GM12875 (cell line): ENCODE results near the gene SAPCD1.

Experiments
- H3K4me3 ChIP-seq: one replicate; pipeline ENCODE4 v1.5.1; 2011; ENCODE audit warnings: low read depth, low read length, control low read depth
- TF ChIP-seq, protein P1 (sequence below): IDR thresholded peaks from 2 replicates; pipeline ENCODE4 v1.5.1; 2011; ENCODE audit warnings: low read depth, mild to moderate bottlenecking, control low read depth, inconsistent platforms, low read length, moderate library complexity, borderline replicate concordance; ENCODE audit not compliant: insufficient read depth

SAPCD1 gene

DNA sequence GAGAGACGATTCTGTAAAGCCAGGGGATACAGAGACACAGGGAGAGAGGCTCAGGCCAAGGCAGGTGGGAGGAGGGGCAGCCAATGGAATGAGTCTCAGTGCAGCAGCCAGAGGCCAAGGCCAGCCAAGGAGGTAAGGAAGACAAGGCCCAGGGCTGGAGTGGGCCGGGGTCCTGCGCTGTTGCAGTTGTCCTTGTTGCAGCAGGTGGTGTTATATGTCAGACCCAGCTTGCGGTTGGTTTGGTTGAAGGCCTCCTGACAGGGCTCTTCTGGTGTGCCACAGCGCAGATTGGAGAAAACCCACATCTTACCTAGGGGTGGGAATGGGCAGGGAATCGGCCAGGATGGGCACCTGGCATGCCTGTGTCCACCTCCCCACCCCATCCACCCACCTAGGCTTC, 43.5 kb upstream of the SAPCD1 start:
- TF ChIP-seq, protein P1, sequence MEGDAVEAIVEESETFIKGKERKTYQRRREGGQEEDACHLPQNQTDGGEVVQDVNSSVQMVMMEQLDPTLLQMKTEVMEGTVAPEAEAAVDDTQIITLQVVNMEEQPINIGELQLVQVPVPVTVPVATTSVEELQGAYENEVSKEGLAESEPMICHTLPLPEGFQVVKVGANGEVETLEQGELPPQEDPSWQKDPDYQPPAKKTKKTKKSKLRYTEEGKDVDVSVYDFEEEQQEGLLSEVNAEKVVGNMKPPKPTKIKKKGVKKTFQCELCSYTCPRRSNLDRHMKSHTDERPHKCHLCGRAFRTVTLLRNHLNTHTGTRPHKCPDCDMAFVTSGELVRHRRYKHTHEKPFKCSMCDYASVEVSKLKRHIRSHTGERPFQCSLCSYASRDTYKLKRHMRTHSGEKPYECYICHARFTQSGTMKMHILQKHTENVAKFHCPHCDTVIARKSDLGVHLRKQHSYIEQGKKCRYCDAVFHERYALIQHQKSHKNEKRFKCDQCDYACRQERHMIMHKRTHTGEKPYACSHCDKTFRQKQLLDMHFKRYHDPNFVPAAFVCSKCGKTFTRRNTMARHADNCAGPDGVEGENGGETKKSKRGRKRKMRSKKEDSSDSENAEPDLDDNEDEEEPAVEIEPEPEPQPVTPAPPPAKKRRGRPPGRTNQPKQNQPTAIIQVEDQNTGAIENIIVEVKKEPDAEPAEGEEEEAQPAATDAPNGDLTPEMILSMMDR = no peak

DNA sequence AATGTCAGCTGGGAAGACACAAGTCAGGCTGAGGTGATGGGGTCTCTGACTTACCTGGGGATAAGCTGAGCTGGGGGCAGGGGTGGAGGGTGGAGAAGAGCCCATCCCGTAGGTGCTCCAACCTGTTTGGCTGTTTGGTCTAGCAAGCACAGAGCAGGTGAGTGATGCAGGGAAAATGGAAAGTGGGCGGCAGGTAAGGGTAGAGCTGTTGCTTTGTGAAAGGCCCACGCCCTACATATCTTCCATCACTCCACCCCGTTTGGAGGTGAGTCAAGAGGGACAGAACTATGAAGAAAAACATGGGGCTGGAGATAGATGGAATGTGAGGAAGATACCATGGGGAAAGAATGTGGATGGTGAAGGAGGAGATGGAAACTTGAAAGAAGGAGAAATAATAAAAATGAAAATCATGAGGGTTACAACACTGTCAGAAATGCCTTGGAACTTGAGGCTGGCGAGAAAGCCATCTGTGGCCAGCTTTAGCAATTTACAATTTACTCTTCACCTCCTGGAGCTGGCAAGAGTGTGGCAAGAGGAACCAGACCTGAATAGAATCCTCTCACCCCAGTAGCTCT, 42.2 kb upstream of the SAPCD1 start:
- no peak overlapping the region for H3K4me3 ChIP-seq
- TF ChIP-seq, protein P1 = no peak

More for the DNA sequence above, 43.5 kb upstream of the SAPCD1 start:
- no peak overlapping the region for H3K4me3 ChIP-seq

DNA sequence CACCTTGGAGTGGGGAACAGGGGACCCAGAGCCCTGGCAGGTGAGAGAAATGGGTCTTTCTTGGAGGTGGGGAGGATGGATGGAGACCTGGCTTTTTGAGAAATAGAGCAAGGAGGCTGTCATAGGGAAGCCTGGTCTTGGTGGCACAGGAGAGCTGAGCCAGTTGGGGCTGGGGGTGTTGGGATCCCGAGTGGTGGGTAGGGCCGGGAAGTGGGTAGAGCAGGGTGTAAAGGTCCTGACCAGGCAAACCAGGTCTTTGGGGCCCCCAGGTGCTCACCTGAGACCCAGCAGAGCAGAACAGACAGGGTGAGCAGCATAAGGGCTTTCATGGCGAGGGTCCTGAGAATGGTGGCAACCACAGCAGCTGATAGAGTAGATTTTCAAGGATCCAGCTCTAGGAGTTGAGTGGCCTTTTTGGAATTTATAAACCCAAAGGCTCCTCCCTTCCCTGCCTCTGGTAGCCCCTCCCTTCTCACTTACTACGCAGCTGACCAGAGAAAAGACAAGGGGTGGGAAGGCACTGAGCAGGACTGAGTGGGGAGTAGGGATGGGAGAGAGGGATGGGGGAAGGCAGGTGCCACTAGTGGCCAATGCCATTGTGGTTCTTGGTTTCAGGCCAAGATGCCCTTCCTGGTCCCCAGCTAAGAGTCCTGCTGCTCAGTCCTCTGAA, 41.0 kb upstream of the SAPCD1 start, which contains the start of gene LY6G6C:
Gene LY6G6C, minus strand, starts transcription at position 396 of the 670 bp plus-strand sequence. Its CDS starts 67 bp downstream, at position 329.
- H3K4me3 ChIP-seq = no peak within 1 kb of the TSS
- TF ChIP-seq, protein P1 = no peak

DNA sequence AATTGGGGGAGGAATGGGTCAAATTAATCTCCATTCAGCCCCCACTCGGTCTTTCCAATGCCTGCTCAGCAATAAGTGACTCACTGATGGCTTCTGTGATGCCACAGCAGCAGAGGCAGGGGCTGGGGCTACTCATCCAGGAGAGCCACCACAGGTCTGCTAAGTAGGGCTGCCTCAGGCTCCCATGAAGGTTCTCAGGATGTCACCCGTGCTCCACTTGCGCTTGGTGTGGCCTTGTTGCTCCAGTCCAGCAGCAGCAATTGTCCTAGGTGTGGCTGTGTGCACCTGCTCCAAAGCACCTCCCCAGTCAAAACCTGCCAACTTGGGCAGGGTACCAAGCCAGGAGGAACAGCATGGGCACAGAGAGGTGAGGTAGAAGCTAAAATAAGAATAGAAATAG, 40.3 kb upstream of the SAPCD1 start:
- no peak overlapping the region for H3K4me3 ChIP-seq
- TF ChIP-seq, protein P1 = no peak

DNA sequence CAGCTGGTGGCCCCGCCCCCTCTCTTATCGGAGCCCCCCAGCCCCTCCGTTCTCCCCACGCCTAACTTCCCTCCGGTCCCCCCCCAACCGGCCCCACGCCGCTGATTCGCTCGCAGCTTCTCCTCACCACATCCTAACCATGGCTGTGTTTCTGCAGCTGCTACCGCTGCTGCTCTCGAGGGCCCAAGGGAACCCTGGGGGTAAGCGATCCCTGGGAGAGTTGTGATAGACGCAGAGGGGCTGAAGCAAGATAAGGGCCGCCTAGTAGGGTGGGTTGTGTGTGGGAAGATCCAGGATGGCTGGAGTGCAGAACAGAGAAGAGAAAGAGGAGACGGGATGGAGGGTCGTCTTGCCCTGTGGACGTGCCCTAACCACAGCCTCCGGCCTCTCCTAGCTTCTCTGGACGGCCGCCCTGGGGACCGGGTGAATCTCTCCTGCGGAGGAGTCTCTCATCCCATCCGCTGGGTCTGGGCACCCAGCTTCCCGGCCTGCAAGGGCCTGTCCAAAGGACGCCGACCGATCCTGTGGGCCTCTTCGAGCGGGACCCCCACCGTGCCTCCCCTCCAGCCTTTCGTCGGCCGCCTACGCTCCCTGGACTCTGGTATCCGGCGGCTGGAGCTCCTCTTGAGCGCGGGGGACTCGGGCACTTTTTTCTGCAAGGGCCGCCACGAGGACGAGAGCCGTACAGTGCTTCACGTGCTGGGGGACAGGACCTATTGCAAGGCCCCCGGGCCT, 39.0 kb upstream of the SAPCD1 start, which contains the start of gene MPIG6B:
Gene MPIG6B, plus strand, starts transcription at position 129 of the 735 bp plus-strand sequence. Its CDS starts 11 bp downstream, at position 140.
- TF ChIP-seq, protein P1 = no peak
- no peak within 1 kb of the TSS for H3K4me3 ChIP-seq

DNA sequence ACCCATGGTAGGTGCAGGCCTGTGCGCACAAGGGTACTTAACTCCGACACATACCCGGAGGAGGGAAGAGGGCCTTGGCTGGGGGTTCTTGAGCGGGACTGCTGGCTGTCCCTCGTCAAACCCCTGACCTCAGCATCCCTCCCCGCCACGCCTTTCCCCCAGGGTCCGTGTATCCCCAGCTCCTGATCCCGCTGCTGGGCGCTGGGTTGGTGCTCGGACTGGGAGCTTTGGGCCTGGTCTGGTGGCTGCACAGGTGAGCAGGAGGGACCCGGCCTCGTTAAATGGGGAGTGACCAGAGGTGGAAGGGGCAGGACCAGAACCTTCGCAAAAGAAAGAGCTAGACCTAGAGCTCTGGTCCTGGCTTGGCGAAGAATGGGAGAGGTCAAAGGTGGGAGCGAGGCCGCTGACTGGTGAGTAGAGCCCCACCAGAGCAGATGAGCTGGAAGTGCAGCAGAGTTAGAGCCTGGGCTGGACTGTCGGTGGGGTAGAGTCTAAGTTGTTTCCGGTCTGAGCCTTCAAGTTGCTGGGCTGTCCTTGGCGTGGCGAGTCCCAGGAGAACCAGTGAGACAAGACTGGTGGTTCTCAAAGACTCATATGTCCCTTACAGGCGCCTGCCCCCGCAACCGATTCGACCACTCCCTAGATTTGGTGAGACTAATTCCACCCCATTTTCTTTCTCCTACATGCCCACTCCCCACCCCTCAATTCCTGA, 38.3 kb upstream of the SAPCD1 start:
- H3K4me3 ChIP-seq = no peak overlapping the region
- TF ChIP-seq, protein P1 = no peak
